Suprapubic skin (tissue), 3 donors: Measurements from ENCODE around the gene CHST9.

Experiments
- CTCF ChIP-seq, 2 donors: fragments of 200-600 bp in 1 of 2; fragments of 450-650 bp in 1 of 2; sonication (generic) in 1 of 2; IDR thresholded peaks; one replicate each; pipeline ENCODE4 v1.5.1; 2016 to 2019; ENCODE audit warnings: antibody characterized with exemption in 2 of 2, mild to moderate bottlenecking in 1 of 2, moderate library complexity in 1 of 2
- POLR2A ChIP-seq, 2 donors: fragments of 450-650 bp; IDR thresholded peaks; one replicate each; pipeline ENCODE4 v1.6.1; 2017; ENCODE audit warnings: antibody characterized with exemption in 2 of 2, mild to moderate bottlenecking in 2 of 2, moderate library complexity in 2 of 2

GRCh38 chr18:27185897-27186296 lies 789 bp upstream of the CHST9 start:
- no peak for TF ChIP-seq CTCF (IDR thresholded peaks at IDR 0.05)
- TF ChIP-seq POLR2A (IDR thresholded peaks at IDR 0.05): no peak
